GM21367 (cell line): ENCODE results near the gene FAM3B.

ENCODE experiments used
- ATAC-seq: cut with Tn5 transposase; IDR thresholded peaks from one replicate; pipeline ENCODE4 v1.9.1; 2021; ENCODE audit not compliant: unreplicated experiment

FAM3B gene

GRCh38 chr21:41390043-41390639, 73.5 kb downstream of the FAM3B start:
- no peak for ATAC-seq

GRCh38 chr21:41393876-41394465, 77.4 kb downstream of the FAM3B start:
- ATAC-seq, result no peak

GRCh38 chr21:41396558-41397075, 80.0 kb downstream of the FAM3B start:
- no peak for ATAC-seq

GRCh38 chr21:41397471-41397891, 80.9 kb downstream of the FAM3B start:
- ATAC-seq, result no peak

GRCh38 chr21:41398251-41398650, 81.7 kb downstream of the FAM3B start:
- no peak for ATAC-seq

GRCh38 chr21:41398831-41399230, 82.2 kb downstream of the FAM3B start:
- no peak for ATAC-seq

GRCh38 chr21:41399246-41399800, 82.7 kb downstream of the FAM3B start:
- ATAC-seq, result no peak

GRCh38 chr21:41402231-41402630, 85.6 kb downstream of the FAM3B start:
- no peak for ATAC-seq

- no peak for ATAC-seq
These were observed 86.2 kb downstream of the FAM3B start for GRCh38 chr21:41402796-41403195.

GRCh38 chr21:41403331-41403730, 86.7 kb downstream of the FAM3B start:
- ATAC-seq, result no peak

GRCh38 chr21:41403966-41404365, 87.4 kb downstream of the FAM3B start:
- ATAC-seq, result no peak

- no peak for ATAC-seq
These were observed 88.7 kb downstream of the FAM3B start for GRCh38 chr21:41405321-41405720.

- no peak for ATAC-seq
These were observed 89.7 kb downstream of the FAM3B start for GRCh38 chr21:41406340-41406739.
